Measurements from ENCODE around the gene CCDC83.
"Not testable (repeated sequence)": the region's sequence is repeated elsewhere in the genome, so short reads cannot be mapped to it uniquely, and the experiment has no call there.

CCDC83 gene

GRCh38 chr11:85853541-85853940, 1.6 kb upstream of the CCDC83 start:
- not testable (repeated sequence) for DNase-seq (ENCODE audit: low spot score in 2 of 2); ATAC-seq; H3K27ac Mint-ChIP-seq; H3K9me3 Mint-ChIP-seq; H3K36me3 Mint-ChIP-seq; H3K4me1 Mint-ChIP-seq
- H3K4me3 Mint-ChIP-seq = peak overlapping the region; percentile 87

- DNase-seq (ENCODE audit: low spot score in 2 of 2) (no peak), ATAC-seq (no peak)
- peak overlapping the region; percentile 87 for H3K4me3 Mint-ChIP-seq
- no peaks in the 10 kb centered on the region for H3K9me3 Mint-ChIP-seq
- peaks cover 7% of the 10 kb centered on the region for H3K36me3 Mint-ChIP-seq
- H3K4me1 Mint-ChIP-seq = peaks cover 9% of the 10 kb centered on the region
- peak overlapping the region; percentile 97 for H3K27ac Mint-ChIP-seq
These were observed 999 bp upstream of the CCDC83 start for GRCh38 chr11:85854212-85854556.

GRCh38 chr11:85854557-85855340, 434 bp upstream of the CCDC83 start:
- peak; percentile 97 for ATAC-seq
- H3K9me3 Mint-ChIP-seq = no peaks in the 10 kb centered on the region
- H3K4me3 Mint-ChIP-seq = peak overlapping the region; percentile 87
- peak; percentile 95 to 98 for DNase-seq (ENCODE audit: low spot score in 2 of 2)
- peak overlapping the region; percentile 97 for H3K27ac Mint-ChIP-seq
- peaks cover 9% of the 10 kb centered on the region for H3K4me1 Mint-ChIP-seq
- peaks cover 7% of the 10 kb centered on the region for H3K36me3 Mint-ChIP-seq

- H3K36me3 Mint-ChIP-seq = peaks cover 7% of the 10 kb centered on the region
- peaks cover 9% of the 10 kb centered on the region for H3K4me1 Mint-ChIP-seq
- no peak for DNase-seq (ENCODE audit: low spot score in 2 of 2)
- H3K9me3 Mint-ChIP-seq = no peaks in the 10 kb centered on the region
- no peak overlapping the region for H3K4me3 Mint-ChIP-seq
- H3K27ac Mint-ChIP-seq = no peak overlapping the region
- no peak for ATAC-seq
These were observed 1.9 kb downstream of the CCDC83 start for GRCh38 chr11:85857098-85857497.

GRCh38 chr11:85859541-85859940, 4.4 kb downstream of the CCDC83 start:
- H3K36me3 Mint-ChIP-seq; H3K27ac Mint-ChIP-seq; H3K4me1 Mint-ChIP-seq; DNase-seq (ENCODE audit: low spot score in 2 of 2); ATAC-seq; H3K9me3 Mint-ChIP-seq; H3K4me3 Mint-ChIP-seq: not testable (repeated sequence)

- Mint-ChIP-seq H3K36me3 (no peaks in the 10 kb centered on the region), H3K27ac (no peak overlapping the region), H3K9me3 (no peaks in the 10 kb centered on the region), H3K4me1 (peaks cover 6% of the 10 kb centered on the region), H3K4me3 (no peak overlapping the region)
- no peak for DNase-seq (ENCODE audit: low spot score in 2 of 2)
- ATAC-seq = no peak
These were observed 8.7 kb downstream of the CCDC83 start for GRCh38 chr11:85863855-85864254.

- ATAC-seq (no peak), DNase-seq (ENCODE audit: low spot score in 2 of 2) (no peak)
- no peaks in the 10 kb centered on the region for H3K36me3 Mint-ChIP-seq
- no peaks in the 10 kb centered on the region for H3K9me3 Mint-ChIP-seq
- no peak overlapping the region for H3K27ac Mint-ChIP-seq
- peaks cover 6% of the 10 kb centered on the region for H3K4me1 Mint-ChIP-seq
- no peak overlapping the region for H3K4me3 Mint-ChIP-seq
These were observed 11.1 kb downstream of the CCDC83 start for GRCh38 chr11:85866137-85866827.

- DNase-seq (ENCODE audit: low spot score in 2 of 2) = no peak
- H3K4me1 Mint-ChIP-seq = peaks cover 6% of the 10 kb centered on the region
These were observed 12.6 kb downstream of the CCDC83 start for GRCh38 chr11:85867751-85868150.

GRCh38 chr11:85869781-85870180, 14.6 kb downstream of the CCDC83 start:
- Mint-ChIP-seq H3K4me3 (no peak overlapping the region), H3K27ac (no peak overlapping the region), H3K36me3 (no peaks in the 10 kb centered on the region), H3K4me1 (peaks cover 12% of the 10 kb centered on the region), H3K9me3 (no peaks in the 10 kb centered on the region)
- no peak for DNase-seq (ENCODE audit: low spot score in 2 of 2)
- no peak for ATAC-seq

More at GRCh38 chr11:85867751-85868150, 12.6 kb downstream of the CCDC83 start:
- H3K27ac Mint-ChIP-seq = no peak overlapping the region
- no peaks in the 10 kb centered on the region for H3K36me3 Mint-ChIP-seq
- no peaks in the 10 kb centered on the region for H3K9me3 Mint-ChIP-seq
- ATAC-seq = no peak
- H3K4me3 Mint-ChIP-seq = no peak overlapping the region

GRCh38 chr11:85874265-85874664, 19.1 kb downstream of the CCDC83 start:
- H3K9me3 Mint-ChIP-seq = no peaks in the 10 kb centered on the region
- peaks cover 21% of the 10 kb centered on the region for H3K4me1 Mint-ChIP-seq
- ATAC-seq = peak; percentile 53
- no peaks in the 10 kb centered on the region for H3K36me3 Mint-ChIP-seq
- no peak overlapping the region for H3K27ac Mint-ChIP-seq
- no peak for DNase-seq (ENCODE audit: low spot score in 2 of 2)
- no peak overlapping the region for H3K4me3 Mint-ChIP-seq

GRCh38 chr11:85875505-85875904, 20.3 kb downstream of the CCDC83 start:
- ATAC-seq (peak; percentile 31), DNase-seq (ENCODE audit: low spot score in 2 of 2) (no peak)
- no peak overlapping the region for H3K27ac Mint-ChIP-seq
- H3K4me1 Mint-ChIP-seq = peaks cover 21% of the 10 kb centered on the region
- no peak overlapping the region for H3K4me3 Mint-ChIP-seq
- H3K36me3 Mint-ChIP-seq = no peaks in the 10 kb centered on the region
- H3K9me3 Mint-ChIP-seq = no peaks in the 10 kb centered on the region

GRCh38 chr11:85884581-85885021, 29.4 kb downstream of the CCDC83 start:
- H3K9me3 Mint-ChIP-seq = no peaks in the 10 kb centered on the region
- no peak overlapping the region for H3K27ac Mint-ChIP-seq
- H3K4me3 Mint-ChIP-seq = no peak overlapping the region
- no peaks in the 10 kb centered on the region for H3K36me3 Mint-ChIP-seq
- ATAC-seq (no peak), DNase-seq (ENCODE audit: low spot score in 2 of 2) (no peak)
- H3K4me1 Mint-ChIP-seq = no peaks in the 10 kb centered on the region

- Mint-ChIP-seq H3K4me1 (no peaks in the 10 kb centered on the region), H3K36me3 (no peaks in the 10 kb centered on the region), H3K9me3 (no peaks in the 10 kb centered on the region), H3K27ac (no peak overlapping the region), H3K4me3 (no peak overlapping the region)
- DNase-seq (ENCODE audit: low spot score in 2 of 2) (no peak), ATAC-seq (no peak)
These were observed 31.2 kb downstream of the CCDC83 start for GRCh38 chr11:85886089-85887056.

GRCh38 chr11:85889108-85889507, 33.9 kb downstream of the CCDC83 start:
- no peaks in the 10 kb centered on the region for H3K4me1 Mint-ChIP-seq
- H3K27ac Mint-ChIP-seq = no peak overlapping the region
- DNase-seq (ENCODE audit: low spot score in 2 of 2) = no peak
- no peak for ATAC-seq
- no peaks in the 10 kb centered on the region for H3K9me3 Mint-ChIP-seq
- no peaks in the 10 kb centered on the region for H3K36me3 Mint-ChIP-seq
- H3K4me3 Mint-ChIP-seq = no peak overlapping the region
